ENCODE data around the gene PYURF.

PYURF gene

GRCh38 chr4:88503344-88503743, 20.2 kb downstream of the PYURF start:
- DNase-seq, result no peak

- DNase-seq, result no peak
Observed at GRCh38 chr4:88497859-88498409, 25.6 kb downstream of the PYURF start.

- no peak for DNase-seq
Observed at GRCh38 chr4:88489100-88489761, 34.3 kb downstream of the PYURF start.

GRCh38 chr4:88481537-88481936, 42.0 kb downstream of the PYURF start:
- no peak for DNase-seq

GRCh38 chr4:88478247-88478646, 45.3 kb downstream of the PYURF start:
- no peak for DNase-seq

- DNase-seq, result no peak
Observed at GRCh38 chr4:88477229-88477860, 46.2 kb downstream of the PYURF start.
